BE2C (cell line): ENCODE measurements around the gene UNC13A.

Experiments used
- DNase-seq: peaks from one replicate; pipeline ENCODE4 v3.0.0-alpha.2; 2020
- H3K27me3 ChIP-seq: fragments of 250-450 bp; sonication (Bioruptor Pico); 2 replicates; pipeline ENCODE4 v1.5.1; 2020; ENCODE audit warnings: mild to moderate bottlenecking
- H3K36me3 ChIP-seq: fragments of 250-450 bp; sonication (Bioruptor Pico); 2 replicates; pipeline ENCODE4 v1.5.1; 2020; ENCODE audit warnings: mild to moderate bottlenecking
- H3K4me1 ChIP-seq: fragments of 250-450 bp; sonication (Bioruptor Pico); 2 replicates; pipeline ENCODE4 v1.5.1; 2020
- H3K4me3 ChIP-seq: 2 replicates; pipeline ENCODE4 v1.5.1; 2011; ENCODE audit warnings: low read depth, low read length
- H3K9me3 ChIP-seq: fragments of 250-450 bp; sonication (Bioruptor Pico); 2 replicates; pipeline ENCODE4 v1.5.1; 2020
- TF ChIP-seq, protein P1 (sequence below): IDR thresholded peaks from 2 replicates; pipeline ENCODE4 v1.5.1; 2012; ENCODE audit warnings: mild to moderate bottlenecking, low read depth, low read length

UNC13A gene

DNA sequence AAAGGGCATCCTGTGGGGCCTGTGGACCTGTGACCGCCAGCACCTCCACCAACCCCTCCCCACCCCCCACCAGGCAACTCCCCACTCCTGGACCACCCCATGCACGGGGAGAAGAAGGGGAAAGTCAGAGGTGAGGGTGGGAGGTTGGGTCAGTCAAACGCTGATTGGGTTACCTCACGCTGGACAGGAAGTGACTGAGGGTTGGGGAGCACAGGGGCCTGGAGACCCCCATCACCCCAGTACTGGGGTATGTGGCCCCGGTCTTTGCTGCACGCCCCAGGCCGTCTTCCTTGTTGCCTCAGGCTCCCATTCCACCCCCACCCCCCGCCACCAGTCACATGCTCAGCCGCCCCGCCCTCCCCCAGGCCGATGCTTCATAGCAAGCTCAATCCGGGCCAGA lies 73.7 kb downstream of the UNC13A start:
- H3K4me1 ChIP-seq = no peaks in the 10 kb centered on the region
- DNase-seq = no peak
- peaks cover 38% of the 10 kb centered on the region for H3K36me3 ChIP-seq
- H3K4me3 ChIP-seq = no peak overlapping the region
- no peaks in the 10 kb centered on the region for H3K27me3 ChIP-seq
- TF ChIP-seq, protein P1, sequence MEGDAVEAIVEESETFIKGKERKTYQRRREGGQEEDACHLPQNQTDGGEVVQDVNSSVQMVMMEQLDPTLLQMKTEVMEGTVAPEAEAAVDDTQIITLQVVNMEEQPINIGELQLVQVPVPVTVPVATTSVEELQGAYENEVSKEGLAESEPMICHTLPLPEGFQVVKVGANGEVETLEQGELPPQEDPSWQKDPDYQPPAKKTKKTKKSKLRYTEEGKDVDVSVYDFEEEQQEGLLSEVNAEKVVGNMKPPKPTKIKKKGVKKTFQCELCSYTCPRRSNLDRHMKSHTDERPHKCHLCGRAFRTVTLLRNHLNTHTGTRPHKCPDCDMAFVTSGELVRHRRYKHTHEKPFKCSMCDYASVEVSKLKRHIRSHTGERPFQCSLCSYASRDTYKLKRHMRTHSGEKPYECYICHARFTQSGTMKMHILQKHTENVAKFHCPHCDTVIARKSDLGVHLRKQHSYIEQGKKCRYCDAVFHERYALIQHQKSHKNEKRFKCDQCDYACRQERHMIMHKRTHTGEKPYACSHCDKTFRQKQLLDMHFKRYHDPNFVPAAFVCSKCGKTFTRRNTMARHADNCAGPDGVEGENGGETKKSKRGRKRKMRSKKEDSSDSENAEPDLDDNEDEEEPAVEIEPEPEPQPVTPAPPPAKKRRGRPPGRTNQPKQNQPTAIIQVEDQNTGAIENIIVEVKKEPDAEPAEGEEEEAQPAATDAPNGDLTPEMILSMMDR = no peak
- no peaks in the 10 kb centered on the region for H3K9me3 ChIP-seq

DNA sequence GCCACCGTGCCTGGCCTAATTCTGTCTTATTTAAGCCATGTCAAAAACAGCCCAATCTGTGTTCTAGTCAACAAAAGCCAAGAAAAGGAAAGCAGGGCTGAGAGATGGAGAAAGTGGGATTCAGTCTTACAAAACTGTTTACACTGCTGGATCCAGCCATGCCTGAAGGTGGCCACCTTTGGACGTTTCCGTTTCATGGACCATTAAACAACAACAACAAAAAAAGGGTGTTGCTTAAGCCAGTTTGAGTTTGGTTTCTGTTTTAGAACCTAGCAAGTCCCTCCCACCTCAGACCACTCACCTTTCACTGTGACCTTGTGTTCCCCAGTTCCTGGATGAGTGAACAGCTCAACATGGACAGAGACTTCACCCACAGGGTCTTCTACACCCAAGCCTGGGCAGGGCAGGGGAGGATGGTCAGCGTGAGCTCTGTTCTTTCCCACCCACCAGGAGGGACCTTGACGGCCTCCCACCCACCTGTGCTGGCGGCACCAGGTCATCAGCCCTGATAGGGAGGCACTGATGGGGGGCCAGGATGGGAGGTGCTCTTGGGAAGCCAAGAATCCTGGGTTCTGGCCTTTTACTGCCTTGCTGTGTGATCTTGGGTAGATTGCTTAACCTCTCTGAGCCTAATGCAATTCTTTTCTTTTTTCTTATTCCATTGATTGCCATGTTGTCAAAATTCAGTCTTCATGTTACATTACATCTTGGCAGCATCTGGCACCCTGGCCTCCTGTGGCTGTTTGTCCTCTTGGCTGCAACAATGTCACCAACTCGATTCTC lies 76.5 kb downstream of the UNC13A start:
- Histone ChIP-seq H3K27me3 (no peaks in the 10 kb centered on the region), H3K4me3 (no peak overlapping the region), H3K9me3 (no peaks in the 10 kb centered on the region), H3K4me1 (no peaks in the 10 kb centered on the region), H3K36me3 (peaks cover 24% of the 10 kb centered on the region)
- DNase-seq = no peak
- TF ChIP-seq, protein P1 = no peak

DNA sequence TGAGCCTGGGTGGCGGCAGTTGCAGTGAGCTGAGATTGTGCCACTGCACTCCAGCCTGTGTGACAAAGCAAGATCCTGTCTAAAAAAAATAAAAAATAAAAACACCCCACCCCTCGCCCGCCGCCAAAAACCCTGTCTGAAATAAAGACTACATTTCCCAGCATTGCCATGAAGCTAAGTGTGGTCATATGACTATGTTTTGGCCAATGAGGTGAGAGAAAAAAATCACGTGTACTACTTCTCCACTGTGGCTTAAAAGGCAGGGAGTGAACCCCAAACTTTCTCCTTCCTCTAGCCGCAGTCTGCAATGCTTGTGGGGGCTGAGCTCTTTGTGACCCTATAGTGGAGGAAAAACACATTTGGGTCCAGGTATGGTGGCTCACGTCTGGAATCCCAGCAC lies 77.8 kb downstream of the UNC13A start:
- no peak for DNase-seq
- Histone ChIP-seq H3K27me3 (no peaks in the 10 kb centered on the region), H3K36me3 (peaks cover 16% of the 10 kb centered on the region), H3K9me3 (no peaks in the 10 kb centered on the region), H3K4me1 (no peaks in the 10 kb centered on the region), H3K4me3 (no peak overlapping the region)
- TF ChIP-seq, protein P1 = no peak

DNA sequence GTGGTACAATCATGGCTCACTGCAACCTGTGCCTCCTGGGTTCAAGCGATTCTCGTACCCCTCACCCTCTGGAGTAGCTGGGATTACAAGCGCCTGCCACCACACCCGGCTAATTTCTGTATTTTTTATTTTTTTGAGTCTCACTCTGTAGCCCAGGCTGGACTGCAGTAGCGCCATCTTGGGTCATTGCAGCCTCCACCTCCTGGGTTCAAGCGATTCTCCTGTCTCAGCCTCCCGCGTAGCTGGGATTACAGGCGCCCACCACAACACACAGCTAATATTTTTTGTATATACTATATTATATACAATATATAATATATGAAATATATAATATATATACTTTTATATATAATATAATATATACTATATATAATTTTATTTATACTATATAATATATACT lies 80.2 kb downstream of the UNC13A start:
- H3K4me3 ChIP-seq = no peak overlapping the region

DNA sequence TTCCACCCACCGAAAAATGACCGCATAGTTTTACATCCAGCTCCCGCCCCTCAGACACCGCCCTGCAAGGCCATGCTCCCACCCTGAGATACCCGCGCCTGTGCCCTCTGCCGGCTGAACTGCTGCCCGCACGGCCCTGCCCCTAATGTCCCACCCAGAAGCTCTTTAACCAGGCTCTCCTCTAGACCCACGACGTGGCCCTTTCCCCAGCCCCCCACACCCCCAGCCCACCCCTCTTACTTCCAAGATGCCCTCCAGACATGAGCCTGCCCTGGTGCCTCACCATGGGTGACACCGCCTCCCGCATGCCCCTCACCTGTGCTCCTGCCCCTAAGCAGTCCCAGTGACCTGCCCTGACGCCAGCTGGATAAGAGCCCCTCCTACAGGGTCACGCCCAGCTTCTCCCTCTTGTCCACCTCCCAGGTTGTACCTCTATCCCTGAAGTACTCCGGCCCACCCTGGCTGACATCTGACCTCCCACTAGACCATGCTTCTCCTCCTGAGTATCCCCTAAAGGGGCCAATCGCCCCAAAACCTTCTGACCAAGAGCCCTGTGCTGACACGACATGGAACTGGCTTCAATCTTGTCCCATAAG lies 81.5 kb downstream of the UNC13A start:
- Histone ChIP-seq H3K9me3 (no peaks in the 10 kb centered on the region), H3K27me3 (peaks cover 2% of the 10 kb centered on the region), H3K36me3 (peaks cover 12% of the 10 kb centered on the region; the same call in 1 of the 2 replicates), H3K4me1 (no peaks in the 10 kb centered on the region), H3K4me3 (no peak overlapping the region)
- TF ChIP-seq, protein P1 = no peak
- DNase-seq = no peak

More for the DNA sequence above, 80.2 kb downstream of the UNC13A start:
- Histone ChIP-seq H3K27me3 (no peaks in the 10 kb centered on the region), H3K36me3 (peaks cover 14% of the 10 kb centered on the region), H3K9me3 (no peaks in the 10 kb centered on the region), H3K4me1 (no peaks in the 10 kb centered on the region)
- TF ChIP-seq, protein P1 = no peak
- no peak for DNase-seq
